Fibroblast of lung (primary cell): ENCODE results near the gene PFN1. TPM values are rescaled to one million over a fixed set of nuclear protein-coding genes. Genes with fewer than 3 reads are reported as not detected.

ENCODE experiments used
- DNase-seq, 2 donors: peaks; one replicate each; pipeline versions ENCODE4 v3.0.0 to v3.0.0-alpha.2; 2010; ENCODE audit warnings: low read depth in 2 of 2
- H2AFZ ChIP-seq: 2 replicates; pipeline ENCODE4 v1.5.1; 2012; ENCODE audit warnings: low read length, control low read depth, inconsistent platforms
- H3K27ac ChIP-seq: 2 replicates; pipeline ENCODE4 v1.5.1; 2011; ENCODE audit warnings: low read length, control low read depth; ENCODE audit not compliant: insufficient read depth
- H3K27me3 ChIP-seq: 2 replicates; pipeline ENCODE4 v1.5.1; 2011; ENCODE audit warnings: mild to moderate bottlenecking, low read length; ENCODE audit not compliant: control insufficient read depth, insufficient read depth
- H3K36me3 ChIP-seq: 2 replicates; pipeline ENCODE4 v1.5.1; 2011; ENCODE audit warnings: low read length; ENCODE audit not compliant: control insufficient read depth, insufficient read depth
- H3K4me1 ChIP-seq: 2 replicates; pipeline ENCODE4 v1.5.1; 2011; ENCODE audit warnings: low read length; ENCODE audit not compliant: control insufficient read depth, insufficient read depth; ENCODE audit errors: extremely low read depth
- H3K4me2 ChIP-seq: 2 replicates; pipeline ENCODE4 v1.5.1; 2011; ENCODE audit warnings: low read length, control low read depth; ENCODE audit not compliant: insufficient read depth; ENCODE audit errors: extremely low read depth
- H3K4me3 ChIP-seq, 4 experiments: fragments of 200-600 bp in 1 of 4; sonication (generic) in 1 of 4; replicated peaks in 1 of 4; 2 replicates each; pipeline ENCODE4 v1.5.1; 2011 to 2016; ENCODE audit warnings: low read length in 4 of 4, low read depth in 3 of 4, mild to moderate bottlenecking in 3 of 4, control low read depth in 2 of 4, inconsistent platforms in 1 of 4, mixed read lengths in 1 of 4; ENCODE audit not compliant: insufficient read depth in 1 of 4; ENCODE audit errors: control extremely low read depth in 1 of 4
- H3K79me2 ChIP-seq: 2 replicates; pipeline ENCODE4 v1.5.1; 2012; ENCODE audit warnings: mild to moderate bottlenecking, low read length, inconsistent platforms; ENCODE audit not compliant: control insufficient read depth, insufficient read depth
- H3K9ac ChIP-seq: 2 replicates; pipeline ENCODE4 v1.5.1; 2011; ENCODE audit warnings: mild to moderate bottlenecking, low read length, control low read depth; ENCODE audit not compliant: insufficient read depth
- H3K9me3 ChIP-seq: 2 replicates; pipeline ENCODE4 v1.5.1; 2012; ENCODE audit warnings: low read depth, low read length; ENCODE audit not compliant: control insufficient read depth, insufficient read depth
- H4K20me1 ChIP-seq: 2 replicates; pipeline ENCODE4 v1.5.1; 2011; ENCODE audit warnings: low read length; ENCODE audit not compliant: control insufficient read depth, insufficient read depth; ENCODE audit errors: extremely low read depth
- CTCF ChIP-seq, 2 donors: IDR thresholded peaks in 1 of 2; conservative IDR thresholded peaks in 1 of 2; 1 replicate in 1 of 2; 2 replicates in 1 of 2; pipeline ENCODE4 v1.5.1; 2011 to 2012; ENCODE audit warnings: low read length in 2 of 2, control low read depth in 1 of 2, inconsistent platforms in 1 of 2, low read depth in 1 of 2, mild to moderate bottlenecking in 1 of 2
- EZH2 ChIP-seq: IDR thresholded peaks from 2 replicates; pipeline ENCODE4 v1.5.1; 2012; ENCODE audit warnings: low read length, control low read depth, mild to moderate bottlenecking; ENCODE audit errors: missing control alignments
- polyA minus RNA-seq: library from RNA; depleted of rRNA, polyadenylated mRNA; stranded (reverse); fragments of >200 nt; gene quantifications from 2 replicates; pipeline ENCODE4 v1.2.3, GENCODE V29; 2011; ENCODE audit warnings: low replicate concordance
- polyA plus RNA-seq, 2 donors: library from polyadenylated mRNA; depleted of rRNA in 1 of 2; stranded (reverse) in 1 of 2; unstranded in 1 of 2; fragments of >200 nt; gene quantifications; 2 replicates each; pipeline ENCODE4 v1.2.1, GENCODE V29; 2011 to 2012; ENCODE audit warnings: missing spikeins in 1 of 2
- total RNA-seq: library from RNA; depleted of rRNA; stranded (reverse); fragments of >200 nt; gene quantifications from 2 replicates; pipeline ENCODE4 v1.2.1, GENCODE V29; 2014

The PFN1 gene
- total RNA-seq (258 and 422 TPM in 2 replicates), polyA plus RNA-seq (870 and 1,199 TPM in 2 replicates), polyA minus RNA-seq (622 and 777 TPM in 2 replicates)
- polyA plus RNA-seq (2012) = 1,472 and 2,070 TPM in 2 replicates

DNA sequence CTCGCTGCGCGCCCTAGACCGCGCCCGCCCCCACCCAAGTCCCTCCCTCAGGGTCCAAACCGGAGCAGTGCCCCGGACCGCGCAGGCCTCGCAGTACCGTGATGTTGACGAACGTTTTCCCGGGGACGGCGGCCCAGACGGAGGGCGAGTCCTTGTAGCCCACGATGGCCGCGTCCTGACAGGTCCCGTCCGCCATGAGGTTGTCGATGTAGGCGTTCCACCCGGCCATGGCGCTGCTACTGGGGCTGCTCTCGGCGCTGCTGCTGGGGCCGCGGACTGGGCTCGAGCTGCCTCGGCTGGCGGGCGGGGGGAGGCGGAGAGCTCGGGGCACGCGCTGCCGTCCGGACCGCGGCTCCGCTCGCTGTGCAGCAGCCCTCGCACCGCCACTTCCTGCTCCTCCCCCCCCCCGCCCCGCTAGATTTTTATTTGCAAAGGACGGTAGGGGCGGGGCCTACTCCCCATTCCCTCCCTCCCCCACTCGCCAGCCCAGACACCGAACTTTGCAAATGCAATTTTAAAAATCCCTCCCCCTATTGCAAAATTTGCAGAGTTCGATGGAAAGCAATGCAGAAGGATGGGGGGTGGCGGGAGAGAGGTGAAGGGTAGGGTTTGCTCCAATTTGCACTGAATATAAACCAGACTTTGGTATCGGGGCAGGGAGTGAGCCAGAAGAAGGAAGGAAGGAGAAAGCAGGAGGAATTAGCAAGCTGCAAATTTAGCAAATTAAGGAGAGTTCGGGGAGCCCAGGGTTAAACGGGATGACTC, at the start of gene PFN1:
PFN1 (minus strand) TSS at position 365 of the 765 bp plus-strand sequence; CDS start at position 229, 136 bp downstream.
- no peaks in the 10 kb centered on the region for H3K27me3 ChIP-seq
- H3K79me2 ChIP-seq = peaks cover 50% of the 10 kb centered on the region
- peaks cover 22% of the 10 kb centered on the region for H3K4me1 ChIP-seq
- H3K9ac ChIP-seq = peak within 1 kb of the TSS; percentile 87
- no peaks in the 10 kb centered on the region for H3K9me3 ChIP-seq
- peak within 1 kb of the TSS; percentile 93 for H3K27ac ChIP-seq
- H2AFZ ChIP-seq = peak within 1 kb of the TSS; percentile 67
- peaks cover 16% of the 10 kb centered on the region for H3K36me3 ChIP-seq
- peak; percentile 89 to 96 for DNase-seq
- peak within 1 kb of the TSS; percentile 99 for H3K4me2 ChIP-seq
- peak within 1 kb of the TSS; percentile 97 to 98 (median 97) for H3K4me3 ChIP-seq
- H4K20me1 ChIP-seq = peaks cover 2% of the 10 kb centered on the region
- TF ChIP-seq EZH2 (no peak), CTCF (conservative IDR thresholded peaks at IDR 0.05 in 1 of 2, IDR thresholded peaks at IDR 0.05 in 1 of 2; ENCODE audit: low read depth in 1 of 2, low read length in 2 of 2) (no peak)

GRCh38 chr17:4997302-4998026, 49.1 kb upstream of the PFN1 start, which contains the start of the genes INCA1 and KIF1C:
Gene INCA1, minus strand, starts transcription at chr17:4997522. Its CDS starts 3,085 bp downstream, at chr17:4994437.
Gene KIF1C, plus strand, starts transcription at chr17:4997950. Its CDS starts 2,297 bp downstream, at chr17:5000247.
- DNase-seq = peak; percentile 85
- H3K4me1 ChIP-seq = peaks cover 12% of the 10 kb centered on the region
- peak within 1 kb of the TSS; percentile 67 for H3K9ac ChIP-seq
- no peaks in the 10 kb centered on the region for H3K9me3 ChIP-seq
- peak within 1 kb of the TSS; percentile 68 to 95 (median 92) for H3K4me3 ChIP-seq
- H4K20me1 ChIP-seq = no peaks in the 10 kb centered on the region
- TF ChIP-seq CTCF (conservative IDR thresholded peaks at IDR 0.05 in 1 of 2, IDR thresholded peaks at IDR 0.05 in 1 of 2; ENCODE audit: low read depth in 1 of 2, low read length in 2 of 2) (no peak), EZH2 (no peak)
- peak within 1 kb of the TSS; percentile 61 for H3K27ac ChIP-seq
- H2AFZ ChIP-seq = peak within 1 kb of the TSS; percentile 90
- H3K79me2 ChIP-seq = peaks cover 29% of the 10 kb centered on the region
- H3K4me2 ChIP-seq = peak within 1 kb of the TSS; percentile 86
- no peaks in the 10 kb centered on the region for H3K27me3 ChIP-seq
- peaks cover 11% of the 10 kb centered on the region for H3K36me3 ChIP-seq

DNA sequence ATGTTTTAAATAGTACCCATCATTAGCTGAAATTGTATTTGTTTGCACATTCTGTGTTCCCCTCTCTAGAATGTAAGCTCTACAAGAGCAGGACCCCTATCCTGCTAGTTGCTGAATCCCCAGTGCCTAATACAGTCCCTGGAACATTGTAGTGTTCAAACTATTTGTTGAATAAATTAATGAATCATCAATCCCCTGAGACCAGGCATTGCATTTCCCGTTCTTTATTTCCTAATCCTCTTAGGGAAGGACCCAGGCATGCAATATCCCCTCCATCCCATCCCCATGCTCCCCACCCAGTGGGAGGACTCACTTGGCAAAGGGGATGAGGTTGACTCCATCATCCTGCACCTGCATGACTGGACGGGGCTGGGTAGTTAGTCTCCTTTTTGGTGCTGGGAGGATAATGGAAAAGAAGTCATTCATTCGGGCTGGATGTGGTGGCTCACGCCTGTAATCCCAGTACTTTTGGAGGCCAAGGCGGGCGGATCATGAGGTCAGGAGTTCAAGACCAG, 45.8 kb upstream of the PFN1 start:
- no peak overlapping the region for H3K27ac ChIP-seq
- H3K27me3 ChIP-seq = no peaks in the 10 kb centered on the region
- no peak overlapping the region for H3K9ac ChIP-seq
- DNase-seq = no peak
- H3K79me2 ChIP-seq = peaks cover 11% of the 10 kb centered on the region
- H3K4me3 ChIP-seq = no peak overlapping the region
- H3K9me3 ChIP-seq = no peaks in the 10 kb centered on the region
- H4K20me1 ChIP-seq = no peaks in the 10 kb centered on the region
- TF ChIP-seq EZH2 (no peak), CTCF (conservative IDR thresholded peaks at IDR 0.05 in 1 of 2, IDR thresholded peaks at IDR 0.05 in 1 of 2; ENCODE audit: low read depth in 1 of 2, low read length in 2 of 2) (no peak)
- no peaks in the 10 kb centered on the region for H3K4me1 ChIP-seq
- H3K36me3 ChIP-seq = no peaks in the 10 kb centered on the region
- H3K4me2 ChIP-seq = no peak overlapping the region
- no peak overlapping the region for H2AFZ ChIP-seq
